Osteocyte (in vitro differentiated cells): Measurements from ENCODE around the gene COMP. TPM values are rescaled to one million over a fixed set of nuclear protein-coding genes. Genes with fewer than 3 reads are reported as not detected.

Experiments
- DNase-seq: peaks from one replicate; pipeline ENCODE4 v3.0.0; 2021; ENCODE audit warnings: mixed read lengths; ENCODE audit not compliant: unreplicated experiment; ENCODE audit errors: extremely low spot score
- H3K27ac Mint-ChIP-seq: one replicate; pipeline ENCODE4 v1.8.0; 2021; ENCODE audit warnings: mild to moderate bottlenecking, mixed read lengths; ENCODE audit not compliant: unreplicated experiment
- H3K27me3 Mint-ChIP-seq: one replicate; pipeline ENCODE4 v1.8.0; 2021; ENCODE audit warnings: mixed read lengths; ENCODE audit not compliant: unreplicated experiment
- H3K36me3 Mint-ChIP-seq: one replicate; pipeline ENCODE4 v1.8.0; 2021; ENCODE audit warnings: mixed read lengths; ENCODE audit not compliant: unreplicated experiment
- H3K4me1 Mint-ChIP-seq: one replicate; pipeline ENCODE4 v1.8.0; 2021; ENCODE audit warnings: mixed read lengths; ENCODE audit not compliant: unreplicated experiment
- H3K4me3 Mint-ChIP-seq: one replicate; pipeline ENCODE4 v1.8.0; 2021; ENCODE audit warnings: mild to moderate bottlenecking, moderate library complexity, mixed read lengths; ENCODE audit not compliant: unreplicated experiment
- H3K9me3 Mint-ChIP-seq: one replicate; pipeline ENCODE4 v1.8.0; 2021; ENCODE audit warnings: mixed read lengths; ENCODE audit not compliant: unreplicated experiment
- total RNA-seq: library from RNA; stranded (reverse); gene quantifications from 2 replicates; pipeline ENCODE4 v1.2.1, GENCODE V29; 2021
- TF ChIP-seq, protein P1 (sequence below): fragments of 200-600 bp; sonication (generic); IDR thresholded peaks from 2 replicates; pipeline ENCODE4 v1.5.0; 2021; ENCODE audit warnings: antibody characterized with exemption, mild to moderate bottlenecking, moderate library complexity

COMP gene
- total RNA-seq, 1 donor from 2014 or later = 0.13 TPM

DNA sequence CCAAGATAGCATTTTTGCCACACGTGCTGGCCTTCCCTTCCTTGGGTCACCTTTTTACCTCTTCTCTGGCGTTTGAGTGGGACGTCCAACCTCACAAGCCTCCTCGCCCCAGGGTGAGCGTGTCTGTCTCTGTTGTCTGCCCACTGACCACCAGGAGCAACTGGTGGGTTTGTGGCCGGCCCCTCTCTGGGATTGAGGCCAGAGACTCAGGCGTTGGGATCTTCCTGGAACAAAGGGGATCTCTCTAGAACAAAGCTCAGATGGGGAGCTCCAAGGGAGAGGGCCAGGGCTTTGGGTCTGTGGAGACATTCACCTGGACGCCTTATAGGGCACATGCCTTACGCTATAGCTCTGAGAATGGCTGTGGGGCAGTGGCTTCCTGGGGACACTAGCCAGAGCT lies 17.4 kb downstream of the COMP start:
- DNase-seq = no peak
- Mint-ChIP-seq H3K4me3 (no peak overlapping the region), H3K36me3 (no peaks in the 10 kb centered on the region), H3K27ac (peak overlapping the region; percentile 31), H3K4me1 (peaks cover 6% of the 10 kb centered on the region), H3K27me3 (no peaks in the 10 kb centered on the region), H3K9me3 (no peaks in the 10 kb centered on the region)
- TF ChIP-seq, protein P1, sequence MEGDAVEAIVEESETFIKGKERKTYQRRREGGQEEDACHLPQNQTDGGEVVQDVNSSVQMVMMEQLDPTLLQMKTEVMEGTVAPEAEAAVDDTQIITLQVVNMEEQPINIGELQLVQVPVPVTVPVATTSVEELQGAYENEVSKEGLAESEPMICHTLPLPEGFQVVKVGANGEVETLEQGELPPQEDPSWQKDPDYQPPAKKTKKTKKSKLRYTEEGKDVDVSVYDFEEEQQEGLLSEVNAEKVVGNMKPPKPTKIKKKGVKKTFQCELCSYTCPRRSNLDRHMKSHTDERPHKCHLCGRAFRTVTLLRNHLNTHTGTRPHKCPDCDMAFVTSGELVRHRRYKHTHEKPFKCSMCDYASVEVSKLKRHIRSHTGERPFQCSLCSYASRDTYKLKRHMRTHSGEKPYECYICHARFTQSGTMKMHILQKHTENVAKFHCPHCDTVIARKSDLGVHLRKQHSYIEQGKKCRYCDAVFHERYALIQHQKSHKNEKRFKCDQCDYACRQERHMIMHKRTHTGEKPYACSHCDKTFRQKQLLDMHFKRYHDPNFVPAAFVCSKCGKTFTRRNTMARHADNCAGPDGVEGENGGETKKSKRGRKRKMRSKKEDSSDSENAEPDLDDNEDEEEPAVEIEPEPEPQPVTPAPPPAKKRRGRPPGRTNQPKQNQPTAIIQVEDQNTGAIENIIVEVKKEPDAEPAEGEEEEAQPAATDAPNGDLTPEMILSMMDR = no peak

- no peaks in the 10 kb centered on the region for H3K9me3 Mint-ChIP-seq
- H3K27me3 Mint-ChIP-seq = no peaks in the 10 kb centered on the region
- TF ChIP-seq, protein P1 = no peak
- no peaks in the 10 kb centered on the region for H3K36me3 Mint-ChIP-seq
- no peak overlapping the region for H3K4me3 Mint-ChIP-seq
- no peak for DNase-seq
- H3K4me1 Mint-ChIP-seq = peaks cover 6% of the 10 kb centered on the region
- H3K27ac Mint-ChIP-seq = no peak overlapping the region
These were observed 18.2 kb downstream of the COMP start for GRCh38 chr19:18772620-18773587.

DNA sequence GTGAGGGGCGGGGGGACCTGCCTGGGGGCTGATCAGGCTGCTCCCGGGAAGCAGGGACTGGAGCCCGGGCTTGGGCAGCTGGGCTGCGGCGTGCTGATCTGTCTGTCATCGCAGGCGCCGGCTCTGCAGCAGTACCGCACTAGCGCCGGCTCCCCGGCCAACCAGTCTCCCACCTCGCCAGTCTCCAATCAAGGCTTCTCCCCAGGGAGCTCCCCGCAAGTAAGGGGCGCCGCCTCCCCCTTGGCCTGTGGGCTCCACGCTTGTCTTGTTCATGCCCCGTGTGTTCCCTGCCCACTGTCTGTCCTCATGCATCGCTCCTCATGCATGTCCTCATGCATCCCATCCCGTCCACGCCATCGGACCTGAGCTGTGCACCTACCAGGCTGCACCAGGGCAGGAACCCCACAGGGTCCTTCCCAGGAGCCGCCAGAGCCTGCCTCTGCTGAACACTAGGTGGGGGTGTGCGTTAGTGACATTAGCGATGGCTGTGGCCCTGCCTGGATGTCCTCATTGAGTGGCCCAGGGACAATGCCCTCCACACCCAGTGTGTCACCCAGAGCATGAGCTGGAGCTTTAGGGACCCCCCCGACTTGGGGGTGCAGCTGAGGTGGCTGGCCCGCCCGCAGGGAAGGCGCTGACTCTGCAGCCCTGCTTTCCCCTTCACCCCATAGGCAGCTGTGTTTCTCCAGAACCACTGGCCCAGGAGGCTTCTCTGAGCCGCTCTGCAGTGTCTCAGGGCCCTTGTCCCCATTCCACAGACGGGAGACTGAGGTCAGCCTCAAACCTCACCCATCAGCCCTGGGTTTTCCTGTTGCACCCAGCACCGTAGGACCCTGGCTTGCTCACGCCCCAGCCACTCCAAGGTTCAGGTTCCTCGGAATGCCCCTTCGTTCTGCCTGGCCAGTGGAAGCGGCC lies 19.5 kb downstream of the COMP start:
- peaks cover 6% of the 10 kb centered on the region for H3K4me1 Mint-ChIP-seq
- TF ChIP-seq, protein P1 = no peak
- no peak overlapping the region for H3K4me3 Mint-ChIP-seq
- no peaks in the 10 kb centered on the region for H3K27me3 Mint-ChIP-seq
- peaks cover 3% of the 10 kb centered on the region for H3K36me3 Mint-ChIP-seq
- no peak overlapping the region for H3K27ac Mint-ChIP-seq
- DNase-seq = no peak
- H3K9me3 Mint-ChIP-seq = no peaks in the 10 kb centered on the region

DNA sequence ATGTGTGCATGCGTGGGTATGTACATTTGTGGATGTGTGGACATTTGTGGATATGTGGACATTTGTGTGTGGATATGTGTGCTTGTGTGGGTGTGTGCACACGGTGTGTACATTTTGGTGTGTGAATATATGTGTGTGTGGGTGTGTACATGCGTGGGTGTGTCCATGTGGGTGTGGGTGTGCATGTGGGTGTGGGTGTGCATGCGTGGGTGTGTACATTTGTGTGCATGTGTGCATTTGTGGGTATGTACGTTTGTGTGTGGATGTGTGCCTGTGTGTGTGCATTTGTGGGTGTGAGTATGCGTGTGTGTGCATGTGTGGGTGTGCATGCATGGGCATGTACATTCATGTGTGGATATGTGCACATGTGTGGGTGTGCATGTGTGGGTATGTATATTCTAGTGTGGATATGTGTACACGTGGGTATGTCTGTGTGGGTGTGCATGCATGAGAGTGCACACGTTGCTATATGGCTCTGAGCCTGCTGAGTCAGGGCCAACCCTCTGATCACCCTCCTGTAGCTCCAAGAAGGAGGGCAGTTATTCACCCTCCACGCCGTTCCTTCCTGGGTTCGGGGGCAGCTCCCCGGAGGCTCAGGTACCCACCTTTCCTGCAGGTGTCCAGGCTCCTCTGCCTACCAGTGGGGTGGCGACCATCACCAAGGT lies 20.3 kb downstream of the COMP start:
- Mint-ChIP-seq H3K4me3 (no peak overlapping the region), H3K4me1 (no peaks in the 10 kb centered on the region), H3K9me3 (no peaks in the 10 kb centered on the region), H3K27me3 (no peaks in the 10 kb centered on the region), H3K36me3 (peaks cover 3% of the 10 kb centered on the region), H3K27ac (no peak overlapping the region)
- DNase-seq = no peak
- TF ChIP-seq, protein P1 = no peak
